Progenitor cell of endocrine pancreas (in vitro differentiated cells): ENCODE data around the gene EEF1A2. TPM values are rescaled to one million over a fixed set of nuclear protein-coding genes. Genes with fewer than 3 reads are reported as not detected.

Source experiments
- DNase-seq: peaks from one replicate; pipeline ENCODE4 v3.0.0; 2021; ENCODE audit warnings: low spot score; ENCODE audit not compliant: unreplicated experiment
- H3K27ac Mint-ChIP-seq: 2 replicates; pipeline ENCODE4 v1.8.0; 2021; ENCODE audit warnings: mild to moderate bottlenecking, moderate library complexity, mixed read lengths
- H3K27me3 Mint-ChIP-seq: 2 replicates; pipeline ENCODE4 v1.8.0; 2021; ENCODE audit warnings: mixed read lengths
- H3K36me3 Mint-ChIP-seq: 2 replicates; pipeline ENCODE4 v1.8.0; 2022; ENCODE audit warnings: mixed read lengths; ENCODE audit not compliant: insufficient read depth
- H3K4me1 Mint-ChIP-seq: 2 replicates; pipeline ENCODE4 v1.8.0; 2021; ENCODE audit warnings: low read depth, mixed read lengths
- H3K4me3 Mint-ChIP-seq: 2 replicates; pipeline ENCODE4 v1.8.0; 2021; ENCODE audit warnings: low read depth, mild to moderate bottlenecking, moderate library complexity, mixed read lengths
- H3K9me3 Mint-ChIP-seq: 2 replicates; pipeline ENCODE4 v1.8.0; 2021; ENCODE audit warnings: low read depth, mixed read lengths
- total RNA-seq: library from RNA; stranded (reverse); gene quantifications from 2 replicates; pipeline ENCODE4 v1.2.1, GENCODE V29; 2021
- TF ChIP-seq, protein P1 (sequence below): fragments of 200-600 bp; sonication (generic); IDR thresholded peaks from one replicate; pipeline ENCODE4 v1.5.0; 2021; ENCODE audit warnings: antibody characterized with exemption, mild to moderate bottlenecking; ENCODE audit not compliant: unreplicated experiment

EEF1A2 gene
- total RNA-seq, 1 donor from 2014 or later, result 11.0 TPM

DNA sequence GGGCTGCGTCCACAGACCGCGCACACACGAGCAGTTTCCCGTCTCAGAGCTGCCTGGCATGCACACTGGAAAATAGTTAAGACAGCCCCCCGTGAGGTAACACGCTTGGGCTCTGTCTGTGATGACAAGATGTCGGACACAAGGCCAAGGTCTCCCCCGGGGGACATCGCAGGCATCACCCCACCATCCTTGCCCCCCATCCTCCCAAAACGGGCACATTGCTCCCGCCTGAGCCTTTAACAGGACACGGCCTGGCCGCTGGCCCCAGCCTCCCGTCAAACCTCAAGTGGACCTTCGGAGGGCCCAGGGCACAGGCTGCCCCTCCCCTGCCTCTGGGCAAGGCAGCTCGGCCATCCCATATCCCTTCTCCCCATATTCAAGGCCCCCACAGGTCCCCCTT is 32.0 kb downstream of the EEF1A2 start:
- Mint-ChIP-seq H3K27ac (no peak overlapping the region), H3K4me1 (no peaks in the 10 kb centered on the region), H3K36me3 (no peaks in the 10 kb centered on the region), H3K27me3 (peaks cover 35% of the 10 kb centered on the region), H3K9me3 (no peaks in the 10 kb centered on the region), H3K4me3 (no peak overlapping the region)
- no peak for DNase-seq
- TF ChIP-seq, protein P1, sequence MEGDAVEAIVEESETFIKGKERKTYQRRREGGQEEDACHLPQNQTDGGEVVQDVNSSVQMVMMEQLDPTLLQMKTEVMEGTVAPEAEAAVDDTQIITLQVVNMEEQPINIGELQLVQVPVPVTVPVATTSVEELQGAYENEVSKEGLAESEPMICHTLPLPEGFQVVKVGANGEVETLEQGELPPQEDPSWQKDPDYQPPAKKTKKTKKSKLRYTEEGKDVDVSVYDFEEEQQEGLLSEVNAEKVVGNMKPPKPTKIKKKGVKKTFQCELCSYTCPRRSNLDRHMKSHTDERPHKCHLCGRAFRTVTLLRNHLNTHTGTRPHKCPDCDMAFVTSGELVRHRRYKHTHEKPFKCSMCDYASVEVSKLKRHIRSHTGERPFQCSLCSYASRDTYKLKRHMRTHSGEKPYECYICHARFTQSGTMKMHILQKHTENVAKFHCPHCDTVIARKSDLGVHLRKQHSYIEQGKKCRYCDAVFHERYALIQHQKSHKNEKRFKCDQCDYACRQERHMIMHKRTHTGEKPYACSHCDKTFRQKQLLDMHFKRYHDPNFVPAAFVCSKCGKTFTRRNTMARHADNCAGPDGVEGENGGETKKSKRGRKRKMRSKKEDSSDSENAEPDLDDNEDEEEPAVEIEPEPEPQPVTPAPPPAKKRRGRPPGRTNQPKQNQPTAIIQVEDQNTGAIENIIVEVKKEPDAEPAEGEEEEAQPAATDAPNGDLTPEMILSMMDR, result no peak

DNA sequence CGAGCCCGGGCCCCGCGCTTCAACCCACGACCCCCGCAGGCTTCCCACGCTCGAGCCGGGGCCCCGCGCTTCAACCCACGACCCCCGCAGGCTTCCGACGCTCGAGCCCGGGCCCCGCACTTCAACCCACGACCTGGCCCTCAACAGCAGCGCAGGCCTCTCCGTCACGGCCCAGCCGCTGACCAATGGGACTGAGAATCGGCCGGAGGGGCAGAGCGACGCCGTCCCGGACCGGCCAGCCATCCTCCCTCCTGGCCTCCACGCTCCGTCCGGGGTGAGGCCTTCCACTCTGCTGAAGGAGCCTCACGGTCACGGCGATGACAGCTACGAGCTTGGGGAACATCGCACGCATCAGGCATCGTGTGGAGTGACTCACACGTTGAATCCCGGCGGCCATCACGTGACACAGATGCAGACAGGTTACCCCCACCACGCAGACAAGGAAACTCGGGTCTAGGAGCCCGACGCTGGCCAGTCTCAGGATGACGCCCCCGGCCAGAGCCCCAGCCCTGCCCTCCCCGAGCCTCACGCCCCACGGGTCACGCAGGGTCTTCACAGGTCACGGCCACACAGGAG is 32.5 kb downstream of the EEF1A2 start:
- Mint-ChIP-seq H3K4me1 (no peaks in the 10 kb centered on the region), H3K27me3 (peaks cover 36% of the 10 kb centered on the region), H3K27ac (no peak overlapping the region), H3K4me3 (no peak overlapping the region), H3K36me3 (no peaks in the 10 kb centered on the region), H3K9me3 (no peaks in the 10 kb centered on the region)
- DNase-seq, result no peak
- TF ChIP-seq, protein P1, result no peak

DNA sequence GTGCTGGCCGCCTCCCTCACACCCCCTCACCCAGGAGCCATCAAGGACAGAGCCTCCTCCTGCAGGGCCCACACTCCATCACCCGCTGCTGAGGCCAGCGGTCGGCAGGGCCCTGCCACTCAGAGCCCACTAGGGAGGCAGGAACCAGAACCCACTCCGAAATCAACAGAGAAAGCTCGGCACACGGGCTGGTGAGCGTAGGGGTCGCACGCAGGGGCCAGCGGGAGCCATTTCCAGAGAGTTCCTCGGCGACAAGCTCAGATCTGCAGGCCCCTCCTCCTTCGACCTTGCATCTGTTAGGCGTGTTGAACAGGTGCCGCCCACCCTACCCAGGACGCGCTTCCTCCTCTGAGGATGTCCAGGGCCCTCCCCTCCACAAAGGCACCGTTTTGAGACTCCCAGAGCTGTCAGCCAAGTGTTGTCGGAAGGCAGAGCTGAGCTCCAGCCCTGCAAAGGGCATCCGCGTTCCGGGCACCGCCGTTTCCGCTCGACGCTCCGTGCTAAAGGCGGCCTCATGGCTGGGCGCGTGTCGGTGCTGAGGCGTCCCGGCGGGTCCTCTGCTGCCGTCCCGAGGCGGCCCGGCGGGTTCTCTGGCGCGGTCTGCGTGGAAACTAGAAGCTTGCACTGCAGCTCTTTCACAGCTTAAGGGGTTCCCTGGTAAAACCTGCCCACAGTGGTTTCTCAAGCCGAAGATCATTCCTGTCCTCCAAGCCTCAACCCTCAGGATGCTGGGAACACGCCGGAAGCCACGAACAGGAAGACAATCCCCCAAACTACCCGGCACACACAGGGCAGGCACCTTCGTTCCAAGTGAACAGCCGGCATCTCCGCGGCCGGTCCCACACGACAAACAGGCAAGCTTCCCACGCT is 33.3 kb downstream of the EEF1A2 start:
- Mint-ChIP-seq H3K4me1 (peaks cover 2% of the 10 kb centered on the region), H3K4me3 (no peak overlapping the region), H3K9me3 (no peaks in the 10 kb centered on the region), H3K27ac (no peak overlapping the region), H3K27me3 (peaks cover 35% of the 10 kb centered on the region), H3K36me3 (no peaks in the 10 kb centered on the region)
- DNase-seq, result no peak
- TF ChIP-seq, protein P1, result no peak

DNA sequence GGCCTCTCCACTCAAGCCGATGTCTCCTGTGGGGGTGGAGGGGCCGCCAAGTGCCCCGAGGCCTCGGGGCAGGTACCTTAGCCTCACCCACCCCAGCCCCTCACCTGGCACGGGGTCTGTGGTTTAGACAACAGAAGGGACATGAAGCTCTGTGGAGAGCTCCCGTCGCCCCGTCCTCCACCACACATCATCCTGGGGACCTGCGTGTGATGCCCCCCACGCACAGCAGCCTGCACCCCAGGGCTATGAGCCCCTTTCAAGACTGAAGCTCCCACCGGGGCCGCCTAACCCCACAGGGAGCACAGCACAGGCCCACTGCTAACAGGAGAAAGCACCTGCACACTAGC is 34.6 kb downstream of the EEF1A2 start:
- no peak for DNase-seq
- no peaks in the 10 kb centered on the region for H3K36me3 Mint-ChIP-seq
- peaks cover 28% of the 10 kb centered on the region for H3K27me3 Mint-ChIP-seq
- TF ChIP-seq, protein P1, result no peak
- H3K9me3 Mint-ChIP-seq, result no peaks in the 10 kb centered on the region
- no peak overlapping the region for H3K4me3 Mint-ChIP-seq
- H3K4me1 Mint-ChIP-seq, result peaks cover 2% of the 10 kb centered on the region
- no peak overlapping the region for H3K27ac Mint-ChIP-seq

DNA sequence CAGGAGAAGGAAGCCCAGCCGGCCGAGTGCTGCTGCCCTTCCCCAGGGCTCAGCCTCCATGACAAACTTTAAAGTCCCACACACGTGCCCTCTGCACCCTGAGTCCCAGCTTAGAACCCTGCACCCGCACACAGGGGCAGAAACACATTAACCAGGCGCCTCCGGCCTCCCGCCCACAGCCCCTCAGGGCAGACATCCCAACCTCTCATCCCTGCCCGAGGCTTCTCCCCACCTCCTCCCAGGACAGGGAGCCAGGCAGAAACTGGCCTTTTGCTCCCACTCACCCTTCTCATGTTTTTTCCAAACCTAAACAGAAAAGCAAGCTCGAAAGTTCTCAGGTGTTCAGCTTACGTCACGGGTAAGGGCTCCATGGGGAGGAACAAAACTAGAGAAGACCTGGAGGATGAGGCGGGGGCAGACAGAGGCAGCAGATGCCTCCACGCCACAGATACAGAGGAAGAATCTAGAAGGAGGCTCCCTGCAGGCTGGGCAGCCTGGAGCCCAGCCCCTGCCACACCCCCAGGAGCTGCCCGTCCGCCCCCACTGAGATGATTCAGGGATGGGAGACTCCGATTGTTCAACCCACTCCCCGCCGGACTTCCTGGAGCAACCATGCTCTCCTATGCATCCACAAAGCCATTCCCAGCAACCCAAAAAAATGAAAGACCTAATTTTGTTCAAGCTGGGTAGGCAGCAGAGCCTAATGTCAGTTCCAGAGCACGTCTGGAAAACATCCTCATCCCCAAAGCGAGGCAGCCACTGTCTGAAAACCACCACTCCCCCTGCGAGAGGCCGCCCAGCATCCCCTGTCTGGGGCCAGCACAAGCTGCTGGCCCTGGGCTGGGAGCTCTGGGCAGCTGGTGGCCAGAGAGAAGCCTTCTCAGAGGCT is 35.2 kb downstream of the EEF1A2 start:
- no peak overlapping the region for H3K4me3 Mint-ChIP-seq
- H3K27ac Mint-ChIP-seq, result no peak overlapping the region
- H3K9me3 Mint-ChIP-seq, result no peaks in the 10 kb centered on the region
- TF ChIP-seq, protein P1, result no peak
- no peak for DNase-seq
- H3K27me3 Mint-ChIP-seq, result peaks cover 25% of the 10 kb centered on the region
- H3K36me3 Mint-ChIP-seq, result no peaks in the 10 kb centered on the region
- H3K4me1 Mint-ChIP-seq, result peaks cover 2% of the 10 kb centered on the region
